Fibroblast of gingiva (primary cell): ENCODE data around the gene AURKB.
"Not testable (repeated sequence)": the region's sequence is repeated elsewhere in the genome, so short reads cannot be mapped to it uniquely, and the experiment has no call there.

Experiments used
- DNase-seq: peaks from one replicate; pipeline ENCODE4 v3.0.0-alpha.2; 2011; ENCODE audit warnings: low read depth

The AURKB gene

GRCh38 chr17:8209907-8210760 is at the start of gene AURKB:
Gene AURKB, minus strand, starts transcription at chr17:8210575. Its CDS starts 351 bp downstream, at chr17:8210224.
- DNase-seq, result peak; percentile 96

- DNase-seq, result no peak
These were observed 47.4 kb upstream of the AURKB start for GRCh38 chr17:8257801-8258200.

GRCh38 chr17:8256691-8257090 is 46.3 kb upstream of the AURKB start:
- no peak for DNase-seq

GRCh38 chr17:8256291-8256690 is 45.9 kb upstream of the AURKB start:
- DNase-seq, result no peak

GRCh38 chr17:8255499-8255898 is 45.1 kb upstream of the AURKB start:
- DNase-seq, result no peak

GRCh38 chr17:8254881-8255280 is 44.5 kb upstream of the AURKB start:
- no peak for DNase-seq

GRCh38 chr17:8253801-8254200 is 43.4 kb upstream of the AURKB start:
- no peak for DNase-seq

GRCh38 chr17:8251411-8251810 is 41.0 kb upstream of the AURKB start:
- DNase-seq, result not testable (repeated sequence)

GRCh38 chr17:8249621-8250500 is 39.5 kb upstream of the AURKB start:
- DNase-seq, result no peak

GRCh38 chr17:8248751-8249607 is 38.6 kb upstream of the AURKB start, which contains the start of gene PFAS:
Gene PFAS, plus strand, starts transcription at chr17:8249289. Its CDS starts 4,649 bp downstream, at chr17:8253938.
- DNase-seq, result peak; percentile 88

GRCh38 chr17:8244768-8245167 is 34.4 kb upstream of the AURKB start:
- no peak for DNase-seq

GRCh38 chr17:8243827-8244226 is 33.5 kb upstream of the AURKB start:
- DNase-seq, result no peak

- DNase-seq, result no peak
These were observed 27.5 kb upstream of the AURKB start for GRCh38 chr17:8237886-8238285.

- DNase-seq, result no peak
These were observed 26.8 kb upstream of the AURKB start for GRCh38 chr17:8237175-8237574.

GRCh38 chr17:8235676-8236075 is 25.3 kb upstream of the AURKB start:
- DNase-seq, result no peak

GRCh38 chr17:8234361-8235270 is 24.2 kb upstream of the AURKB start:
- no peak for DNase-seq

- DNase-seq, result no peak
These were observed 21.3 kb upstream of the AURKB start for GRCh38 chr17:8231701-8232100.

- DNase-seq, result no peak
These were observed 16.8 kb upstream of the AURKB start for GRCh38 chr17:8227238-8227581.

- DNase-seq, result peak; percentile 91
These were observed 16.3 kb upstream of the AURKB start for GRCh38 chr17:8226536-8227237.

GRCh38 chr17:8225813-8226535 is 15.6 kb upstream of the AURKB start:
- peak; percentile 81 for DNase-seq
